GM19193 (cell line): ENCODE results near the gene CCDC85B.

Experiments
- POLR2A ChIP-seq: IDR thresholded peaks from 4 replicates; pipeline ENCODE4 v1.6.1; 2011; ENCODE audit not compliant: insufficient read depth, insufficient read length; ENCODE audit errors: extremely low read depth

CCDC85B gene

DNA sequence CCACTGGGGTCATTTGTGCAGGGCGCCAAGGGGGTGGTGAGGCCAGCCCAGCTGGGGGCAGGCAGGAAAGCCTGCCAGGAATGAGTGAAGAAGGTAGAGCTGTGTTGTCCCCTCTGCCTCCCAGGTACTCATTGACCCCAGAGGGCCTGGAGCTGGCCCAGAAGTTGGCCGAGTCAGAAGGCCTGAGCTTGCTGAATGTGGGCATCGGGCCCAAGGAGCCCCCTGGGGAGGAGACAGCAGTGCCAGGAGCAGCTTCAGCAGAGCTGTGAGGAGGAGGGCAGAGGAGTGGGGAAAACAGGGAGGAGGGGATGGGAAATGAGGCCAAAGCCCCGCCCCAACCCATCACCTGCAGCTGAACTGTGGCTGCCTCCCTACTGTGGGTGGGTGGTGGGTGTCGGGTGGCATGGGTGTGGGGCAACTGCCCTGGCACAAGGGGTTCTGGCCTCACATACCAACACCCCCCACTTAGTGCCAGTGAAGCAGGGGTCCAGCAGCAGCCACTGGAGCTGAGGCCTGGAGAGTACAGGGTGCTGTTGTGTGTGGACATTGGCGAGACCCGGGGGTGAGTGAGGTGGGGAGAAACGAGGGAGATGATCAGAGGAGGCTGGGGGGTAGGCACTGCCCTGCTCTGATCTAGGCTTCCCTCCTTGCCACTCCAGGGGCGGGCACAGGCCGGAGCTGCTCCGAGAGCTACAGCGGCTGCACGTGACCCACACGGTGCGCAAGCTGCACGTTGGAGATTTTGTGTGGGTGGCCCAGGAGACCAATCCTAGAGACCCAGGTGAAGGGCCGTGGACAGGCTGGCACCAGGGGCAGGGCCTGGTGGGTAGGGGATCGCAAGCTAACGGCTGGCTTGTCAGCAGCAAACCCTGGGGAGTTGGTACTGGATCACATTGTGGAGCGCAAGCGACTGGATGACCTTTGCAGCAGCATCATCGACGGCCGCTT is 27.3 kb upstream of the CCDC85B start:
- no peak for TF ChIP-seq POLR2A

DNA sequence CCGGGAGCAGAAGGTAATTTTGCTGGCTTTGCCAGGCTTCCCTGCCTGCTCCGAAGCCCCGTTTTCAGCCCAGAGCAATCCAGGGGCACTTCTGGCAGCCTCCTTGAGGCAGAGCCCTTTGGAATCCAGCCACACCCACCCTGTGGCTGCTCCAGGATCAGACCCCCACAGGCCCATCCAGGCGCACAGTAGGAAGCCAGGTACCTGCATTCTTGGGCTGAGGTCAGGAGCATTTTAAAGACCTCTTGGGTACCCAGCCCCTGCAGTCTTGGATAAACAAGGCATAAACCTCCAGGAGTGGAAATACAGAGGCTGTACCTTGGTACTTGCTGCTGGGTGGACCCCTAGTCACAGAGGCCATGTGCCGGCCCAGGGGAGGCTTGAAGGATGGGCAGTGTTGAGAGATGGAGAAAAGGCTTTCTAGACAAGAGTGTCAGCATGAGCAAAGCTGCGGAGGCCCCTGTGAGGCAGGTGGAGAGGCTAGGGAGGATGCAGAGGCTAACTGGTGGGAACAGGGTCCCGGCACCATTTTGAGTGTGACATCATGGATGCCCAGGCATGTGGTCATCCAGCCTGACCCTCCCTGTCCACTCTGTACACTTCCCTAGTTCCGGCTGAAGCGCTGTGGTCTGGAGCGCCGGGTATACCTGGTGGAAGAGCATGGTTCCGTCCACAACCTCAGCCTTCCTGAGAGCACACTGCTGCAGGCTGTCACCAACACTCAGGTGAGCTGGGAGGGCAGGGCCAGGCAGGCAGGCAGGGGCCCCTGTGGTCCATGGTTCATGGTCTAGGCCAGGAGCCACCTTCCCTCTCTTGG is 26.4 kb upstream of the CCDC85B start:
- peak; percentile 21 for TF ChIP-seq POLR2A

DNA sequence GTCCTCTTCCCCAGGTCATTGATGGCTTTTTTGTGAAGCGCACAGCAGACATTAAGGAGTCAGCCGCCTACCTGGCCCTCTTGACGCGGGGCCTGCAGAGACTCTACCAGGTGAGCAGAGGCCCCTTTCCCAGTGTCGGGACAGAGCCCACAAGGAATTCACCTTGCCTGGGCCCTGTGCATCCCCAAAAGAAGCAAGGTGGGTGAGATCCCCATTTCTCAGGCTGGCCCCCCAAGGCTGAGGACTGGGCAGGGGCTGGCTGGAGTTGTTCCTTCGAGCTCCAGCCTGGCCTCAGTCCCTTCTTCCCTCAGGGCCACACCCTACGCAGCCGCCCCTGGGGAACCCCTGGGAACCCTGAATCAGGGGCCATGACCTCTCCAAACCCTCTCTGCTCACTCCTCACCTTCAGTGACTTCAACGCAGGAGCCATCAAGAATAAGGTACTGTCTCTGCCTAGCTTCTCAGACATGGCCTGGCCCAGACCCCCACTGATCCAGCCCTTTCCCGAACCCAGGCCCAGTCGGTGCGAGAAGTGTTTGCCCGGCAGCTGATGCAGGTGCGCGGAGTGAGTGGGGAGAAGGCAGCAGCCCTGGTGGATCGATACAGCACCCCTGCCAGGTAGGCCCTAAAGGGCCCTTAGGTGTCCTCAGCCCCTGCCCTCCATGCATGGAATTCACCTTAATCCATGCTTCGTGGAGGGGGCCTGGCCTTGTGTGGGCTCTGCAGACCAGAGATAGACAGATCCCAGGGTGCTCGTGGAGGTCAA is 25.6 kb upstream of the CCDC85B start:
- no peak for TF ChIP-seq POLR2A

DNA sequence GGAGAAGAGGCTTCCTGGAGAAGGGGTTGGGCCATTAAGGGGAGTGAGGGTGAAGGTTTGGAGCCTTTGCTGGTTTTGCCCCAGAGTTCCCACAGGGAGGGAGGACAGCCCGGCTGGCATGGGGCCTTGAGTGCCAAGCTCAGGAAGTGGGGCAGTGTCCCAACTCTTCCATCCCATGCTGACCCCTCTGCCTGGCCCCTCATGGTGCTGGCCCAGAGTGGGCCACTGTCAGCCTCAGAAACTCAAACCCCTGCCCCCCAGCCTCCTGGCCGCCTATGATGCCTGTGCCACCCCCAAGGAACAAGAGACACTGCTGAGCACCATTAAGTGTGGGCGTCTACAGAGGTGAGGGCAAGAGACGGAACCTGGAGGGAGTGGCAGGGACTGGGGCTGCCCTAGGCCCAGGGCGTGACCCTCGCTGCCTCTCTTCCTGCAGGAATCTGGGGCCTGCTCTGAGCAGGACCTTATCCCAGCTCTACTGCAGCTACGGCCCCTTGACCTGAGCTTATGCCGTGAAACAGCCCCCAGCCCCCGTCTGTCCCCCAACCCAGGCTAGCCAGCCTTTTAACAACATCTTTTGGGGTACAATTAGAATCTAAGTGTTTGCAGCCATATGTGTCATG is 24.8 kb upstream of the CCDC85B start:
- no peak for TF ChIP-seq POLR2A

DNA sequence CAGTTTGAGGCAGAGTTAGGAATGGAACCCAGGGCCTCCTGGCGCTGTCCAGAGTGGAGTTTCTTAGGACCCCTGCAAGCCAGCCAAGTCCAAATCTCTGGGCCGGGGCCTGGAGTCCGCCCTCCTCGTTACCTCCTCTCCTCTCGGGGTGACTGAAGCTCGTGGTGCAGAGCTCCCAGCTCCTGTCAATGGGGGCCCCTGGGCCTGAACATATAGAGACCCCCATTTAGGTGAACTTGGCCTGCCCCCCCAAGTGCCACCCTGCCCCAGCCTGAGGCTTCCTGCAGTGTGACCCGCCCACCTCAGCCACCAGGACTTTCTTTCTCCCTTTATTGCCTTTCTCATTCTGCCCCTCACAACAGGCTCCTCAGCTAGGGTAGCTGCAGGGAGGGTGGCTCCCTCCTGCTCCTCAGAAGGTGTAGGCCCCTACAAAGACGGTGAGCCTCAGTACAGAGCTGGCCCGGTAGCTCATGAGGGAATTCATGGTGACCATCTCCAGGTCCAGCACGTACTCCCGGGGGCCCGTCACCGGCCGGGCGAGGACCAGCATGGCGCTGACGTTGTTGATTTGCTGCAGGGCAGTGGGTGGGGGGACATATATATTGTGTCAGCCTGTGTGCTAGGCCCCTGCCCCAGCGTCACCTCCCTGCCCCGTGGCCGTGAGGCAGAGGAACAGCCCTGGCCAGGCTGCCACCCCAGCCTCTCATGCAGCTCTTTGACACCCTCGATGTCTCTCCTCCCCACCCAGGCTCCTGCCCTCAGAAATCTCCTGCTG is 23.8 kb upstream of the CCDC85B start:
- no peak for TF ChIP-seq POLR2A

DNA sequence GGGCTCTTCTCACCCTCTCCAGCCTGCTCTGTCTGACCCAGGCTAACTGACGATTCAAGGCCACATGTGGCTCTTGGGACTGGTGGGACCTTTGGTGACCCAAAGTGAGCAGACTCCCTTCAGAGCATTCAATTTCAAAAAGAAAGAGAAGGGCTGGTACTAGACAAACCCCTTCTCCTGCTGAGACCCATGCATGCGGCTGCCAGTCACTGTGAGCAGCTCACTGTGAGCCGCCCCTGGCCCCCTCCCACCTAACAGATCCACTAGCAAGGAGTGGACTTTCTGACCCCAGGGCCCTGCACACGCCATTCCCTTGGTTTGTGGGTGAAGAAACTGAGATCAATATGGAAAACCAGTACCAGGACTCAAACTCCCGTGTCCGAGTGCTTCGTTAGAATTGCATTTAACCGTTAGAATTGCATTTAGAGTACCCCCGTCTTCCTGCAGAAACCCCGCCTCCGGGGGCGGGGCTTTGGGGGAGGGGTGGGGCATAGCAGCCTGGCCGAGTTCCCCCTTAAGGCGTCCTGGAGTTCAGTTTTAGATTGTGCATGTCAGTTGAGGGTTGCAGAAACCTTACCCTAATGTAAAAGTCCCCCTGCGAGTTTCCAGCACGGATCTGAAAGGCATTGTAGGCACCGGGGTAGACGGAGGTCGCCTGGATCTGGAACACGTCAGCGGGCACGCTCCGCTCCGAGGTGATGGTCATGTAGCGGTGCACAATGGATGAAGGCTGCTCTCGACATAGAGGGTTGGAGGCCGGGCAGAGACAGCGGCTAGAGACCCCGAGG is 23.0 kb upstream of the CCDC85B start:
- TF ChIP-seq POLR2A = no peak

DNA sequence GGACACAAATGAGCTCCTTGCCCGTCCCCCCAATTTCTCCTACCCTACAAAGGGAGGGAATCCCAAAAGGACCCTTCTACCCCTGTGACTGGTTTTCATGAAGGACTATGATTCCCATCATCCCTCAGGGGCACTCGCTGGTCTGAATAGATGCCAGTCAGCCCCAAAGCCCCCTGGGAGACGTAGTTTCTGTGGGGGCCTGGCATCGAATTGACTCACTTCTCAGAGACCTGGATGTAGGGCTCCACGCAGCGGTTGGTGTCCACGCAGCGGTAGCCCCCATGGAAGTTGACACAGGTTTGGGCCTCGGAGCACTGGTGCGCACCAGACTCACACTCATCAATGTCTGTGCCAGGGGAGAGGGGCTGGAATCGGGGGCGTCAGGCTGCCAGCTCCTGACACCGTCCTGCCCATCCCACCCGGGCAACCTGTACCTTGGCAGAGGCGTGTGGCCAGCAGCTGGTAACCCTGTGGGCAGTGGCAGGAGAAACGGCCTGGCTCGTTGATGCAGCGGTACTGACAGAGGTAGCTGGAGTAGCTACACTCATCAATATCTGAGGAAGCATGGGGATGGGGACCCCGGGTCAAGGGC is 22.3 kb upstream of the CCDC85B start:
- no peak for TF ChIP-seq POLR2A

DNA sequence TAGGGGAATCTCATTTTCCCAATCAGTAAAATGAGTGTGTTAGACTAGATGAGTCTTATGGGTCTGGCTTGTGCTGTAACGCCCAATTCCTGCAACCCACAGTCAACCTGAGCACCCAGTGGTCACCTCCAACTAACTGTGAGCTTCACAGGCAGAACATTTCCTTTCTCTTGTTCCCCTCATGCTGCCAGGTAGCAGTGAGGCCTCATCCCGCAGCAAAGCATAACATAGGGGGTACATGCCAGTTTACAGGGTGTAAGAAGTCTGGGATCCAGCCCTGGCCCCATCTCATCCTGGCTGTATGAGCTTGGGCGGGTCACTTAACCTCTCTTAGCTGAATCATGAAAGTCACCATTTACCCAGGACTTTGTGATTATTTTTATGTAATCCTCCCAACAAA is 21.6 kb upstream of the CCDC85B start:
- TF ChIP-seq POLR2A = no peak

DNA sequence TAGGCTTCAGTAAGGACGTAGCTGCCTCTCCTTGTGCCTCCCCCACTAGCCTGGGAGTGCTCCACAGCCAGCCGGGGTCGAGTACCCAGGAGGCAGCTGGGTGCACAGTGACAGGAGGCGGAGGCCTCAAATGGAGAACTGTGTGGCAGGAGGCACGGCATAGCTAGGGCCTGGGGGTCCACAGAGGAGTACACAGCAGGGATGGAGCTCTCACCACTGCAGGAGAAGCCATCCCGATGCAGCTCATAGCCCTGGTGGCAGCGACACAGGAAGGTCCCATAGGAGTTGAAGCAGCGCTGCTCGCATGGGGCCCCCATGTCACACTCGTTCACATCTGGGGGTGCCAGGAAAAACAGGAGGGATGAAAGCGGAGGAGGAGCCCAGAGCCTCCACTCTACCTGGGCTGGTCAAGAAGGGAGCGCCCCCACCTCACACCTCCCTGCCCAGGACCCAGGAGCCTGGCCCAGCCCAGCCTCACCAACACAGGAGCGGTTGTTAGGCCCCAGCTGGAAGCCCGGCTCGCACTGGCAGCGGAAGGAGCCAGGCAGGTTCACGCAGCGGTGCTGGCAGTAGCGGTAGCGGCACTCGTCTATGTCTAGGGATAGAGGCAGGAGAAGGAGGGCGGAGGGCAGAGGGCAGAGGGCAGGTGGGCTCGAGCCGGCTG is 20.7 kb upstream of the CCDC85B start:
- TF ChIP-seq POLR2A = no peak

DNA sequence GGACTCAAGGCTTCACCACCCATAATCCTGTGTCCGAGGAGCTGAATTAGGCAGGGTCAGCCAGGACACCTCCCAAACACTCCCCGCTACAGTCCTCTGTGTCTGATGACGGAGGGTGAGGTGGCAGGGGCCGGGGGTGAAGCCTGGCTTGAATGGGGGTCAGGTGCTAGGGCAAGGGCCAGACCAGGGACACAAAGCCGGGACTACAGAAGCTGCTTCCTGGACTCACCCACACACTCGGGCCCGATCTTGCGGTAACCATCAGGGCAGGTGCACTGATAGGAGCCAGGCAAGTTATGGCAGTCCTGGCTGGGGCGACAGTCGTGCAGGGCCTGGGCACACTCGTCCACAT is 20.2 kb upstream of the CCDC85B start:
- peak; percentile 27 for TF ChIP-seq POLR2A

DNA sequence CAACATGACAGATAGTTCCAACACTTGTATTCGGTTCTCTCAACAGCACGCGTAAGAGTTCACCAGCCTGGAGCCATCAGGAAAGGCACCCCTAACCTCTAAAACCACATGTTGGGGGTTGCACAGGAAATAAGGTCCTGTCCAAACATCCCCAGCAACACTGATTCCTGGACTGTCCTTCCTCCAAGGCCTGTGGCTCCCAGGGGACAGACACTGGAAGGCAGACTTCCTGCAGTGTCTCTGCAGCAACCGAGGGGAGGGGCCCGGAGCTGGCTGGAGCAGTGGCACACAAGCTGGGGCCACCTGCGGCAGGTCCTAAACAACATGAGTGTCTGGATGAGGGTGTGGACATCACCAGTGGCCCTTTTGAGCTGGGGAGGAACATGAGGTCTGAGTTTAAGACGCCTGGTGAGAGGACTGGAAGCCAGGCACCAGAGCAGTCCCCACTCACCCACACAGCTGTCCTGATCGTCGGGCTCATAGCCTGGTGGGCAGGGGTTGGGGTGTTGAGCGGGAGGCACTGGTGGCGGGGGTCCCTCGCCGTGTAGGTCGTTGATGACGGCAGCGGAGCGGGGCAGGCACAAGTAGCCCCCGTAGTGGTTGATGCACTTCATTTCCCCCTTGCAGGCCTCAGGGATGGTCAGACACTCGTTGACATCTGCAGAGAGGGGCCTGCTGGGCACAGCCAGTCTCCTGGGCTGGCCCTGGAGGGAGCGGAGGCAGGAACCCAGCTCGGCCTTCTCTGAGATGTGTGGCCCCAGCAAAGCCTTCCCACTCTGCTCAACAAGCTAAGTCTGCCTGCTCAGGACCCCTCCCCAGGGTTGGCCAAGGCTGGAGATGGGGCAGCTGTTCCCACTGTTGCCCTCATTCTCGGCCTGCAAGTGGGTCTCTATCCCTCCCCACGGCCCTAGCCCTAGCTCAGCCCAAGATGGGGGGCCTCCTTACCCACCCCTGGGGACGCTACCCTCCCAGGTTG is 19.5 kb upstream of the CCDC85B start:
- no peak for TF ChIP-seq POLR2A

DNA sequence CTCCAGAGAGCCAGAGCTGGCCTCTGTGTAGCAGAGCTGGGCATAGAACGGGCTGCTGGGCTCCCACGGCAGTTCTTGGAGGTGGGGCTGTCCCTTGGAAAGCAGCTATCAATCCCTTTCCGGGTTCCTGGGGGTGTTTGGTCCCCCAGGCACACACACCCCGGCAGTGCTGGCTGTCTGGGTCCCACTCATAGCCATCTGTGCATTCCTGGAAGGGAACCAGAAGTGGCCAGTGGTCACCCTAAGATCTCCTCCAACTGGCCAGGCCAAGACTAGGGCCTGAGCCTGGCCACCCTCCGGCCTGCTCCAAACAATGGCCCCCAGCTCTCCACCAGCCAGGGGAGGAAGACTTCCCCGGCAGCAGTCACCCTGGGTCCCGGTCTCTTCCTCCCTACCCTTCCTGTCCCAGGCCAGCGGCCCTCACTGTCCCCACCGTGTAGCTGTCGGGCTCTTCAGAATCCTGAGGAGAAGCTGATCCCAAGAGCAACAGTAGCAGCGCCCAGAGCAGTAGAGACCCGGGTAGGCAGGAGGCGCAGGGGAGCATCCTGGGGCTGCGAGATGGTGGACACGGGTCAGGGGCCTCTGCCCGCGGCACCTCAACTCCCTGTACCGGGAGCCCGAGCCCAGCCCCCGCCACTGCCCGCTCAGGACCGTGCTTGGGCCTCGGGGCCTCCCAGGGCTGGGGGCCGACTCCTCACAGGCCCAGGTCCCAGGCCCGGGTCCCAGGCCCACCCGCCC is 18.5 kb upstream of the CCDC85B start:
- TF ChIP-seq POLR2A = no peak
